ENCODE results near the gene CCNDBP1. TPM values are rescaled to one million over a fixed set of nuclear protein-coding genes. Genes with fewer than 3 reads are reported as not detected.
"Not testable (repeated sequence)": the region's sequence is repeated elsewhere in the genome, so short reads cannot be mapped to it uniquely, and the experiment has no call there.

Gene CCNDBP1
- total and polyA plus RNA-seq, 2 of the 8 experiments (the other 6 are each of a cell fraction or from before 2014, with no cell fraction given) = 23.4 to 29.0 TPM

- H2BK12ac ChIP-seq (ENCODE audit: low read depth, low read length); H3K14ac ChIP-seq (ENCODE audit: insufficient read length); H3K56ac ChIP-seq (replicated peaks; ENCODE audit: insufficient read length, low read depth, low read length); DNase-seq (ENCODE audit: low read depth in 1 of 2, low spot score in 2 of 2); H3K23me2 ChIP-seq (ENCODE audit: low read depth, low read length); H2AK5ac ChIP-seq (ENCODE audit: low read depth, low read length); H3K79me2 ChIP-seq (ENCODE audit: control insufficient read depth in 1 of 2, insufficient read depth in 2 of 2, low read length in 2 of 2); H2BK120ac ChIP-seq (replicated peaks; ENCODE audit: low read depth, low read length); H4K91ac ChIP-seq (replicated peaks; ENCODE audit: insufficient read length, low read length); H2BK20ac ChIP-seq (ENCODE audit: low read length); H3K36me3 ChIP-seq (ENCODE audit: control insufficient read depth in 2 of 4, insufficient read depth in 4 of 4, low read length in 3 of 4); H4K20me1 ChIP-seq (replicated peaks in 1 of 2; ENCODE audit: control insufficient read depth in 1 of 2, insufficient read depth in 2 of 2, low read length in 2 of 2); FAIRE-seq; H2AFZ ChIP-seq (ENCODE audit: low read length); H3K27ac ChIP-seq (ENCODE audit: low read depth, low read length); H3K4me1 ChIP-seq (replicated peaks in 1 of 4; ENCODE audit: control insufficient read depth in 3 of 4, insufficient read depth in 4 of 4, low read length in 3 of 4); H3K4ac ChIP-seq (replicated peaks; ENCODE audit: insufficient read length, low read depth, low read length); H4K5ac ChIP-seq (ENCODE audit: insufficient read length, low read depth, low read length); H3K27me3 ChIP-seq (replicated peaks in 1 of 4; ENCODE audit: control insufficient read depth in 3 of 4, extremely low read depth in 1 of 4, insufficient read depth in 3 of 4, low read length in 3 of 4); H3K18ac ChIP-seq (ENCODE audit: extremely low read depth, low read length); H2BK15ac ChIP-seq (ENCODE audit: low read length); H3K23ac ChIP-seq (ENCODE audit: insufficient read length); H2BK5ac ChIP-seq (ENCODE audit: low read depth, low read length); H3K79me1 ChIP-seq (ENCODE audit: low read depth, low read length); H4K8ac ChIP-seq (ENCODE audit: extremely low read depth, insufficient read depth, low read length); H3K4me3 ChIP-seq (ENCODE audit: extremely low read depth in 1 of 4, insufficient read depth in 2 of 4, low read depth in 3 of 4, low read length in 4 of 4); H3K9me3 ChIP-seq (ENCODE audit: insufficient read depth in 2 of 2, low read depth in 1 of 2, low read length in 1 of 2); H3K9ac ChIP-seq (replicated peaks in 1 of 4; ENCODE audit: extremely low read depth in 1 of 4, low read depth in 3 of 4, low read length in 3 of 4); H3K4me2 ChIP-seq (ENCODE audit: insufficient read depth in 1 of 2, low read depth in 2 of 2, low read length in 2 of 2): not testable (repeated sequence)
- CTCF ChIA-PET (ENCODE audit: partially characterized antibody) = interaction anchor here (2.6 to 3.4 kb wide), 2 partner anchors 11 to 87 kb away, joined by 13 to 14 read pairs; no protein-coding TSS in a partner anchor
- WGBS, 2 experiments (ENCODE audit: extremely low coverage in 1 of 2, insufficient coverage in 1 of 2, insufficient read length in 1 of 2, insufficient replicate concordance in 2 of 2, low coverage in 1 of 2, low lambda C conversion rate in 2 of 2, missing lambda C conversion rate in 1 of 2) = 88% methylated on average over 3 of the region's 3 CpGs; no CpG with 5 or more reads in 1 of the 2 experiments
- POLR2A ChIA-PET (ENCODE audit: partially characterized antibody) = interaction anchor here (1.7 kb wide), 1 partner anchor 17 kb away, joined by 4 read pairs; no protein-coding TSS in a partner anchor
Measured at GRCh38 chr15:43197773-43198172, 12.6 kb downstream of the CCNDBP1 start.

DNA sequence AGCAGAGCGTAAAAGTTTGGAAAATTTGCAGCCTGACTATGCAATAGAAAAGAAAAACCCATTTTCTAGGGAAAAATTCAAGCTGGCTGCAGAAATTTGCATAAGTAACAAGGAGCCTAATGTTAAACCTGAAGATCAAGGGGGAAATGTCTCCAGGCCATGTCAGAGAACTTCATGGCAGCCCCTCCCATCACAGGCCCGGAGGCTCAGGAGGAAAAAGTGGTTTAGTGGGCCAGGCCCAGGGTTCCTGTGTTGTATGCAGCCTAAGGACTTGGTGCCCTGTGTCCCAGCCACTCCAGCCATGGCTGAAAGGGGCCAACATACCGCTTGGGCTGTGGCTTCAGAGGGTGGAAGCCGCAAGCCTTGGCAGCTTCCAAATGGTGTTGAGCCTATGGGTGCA lies 13.4 kb downstream of the CCNDBP1 start:
- H4K5ac ChIP-seq (ENCODE audit: insufficient read length, low read depth, low read length); H2AFZ ChIP-seq (ENCODE audit: low read length); H2BK120ac ChIP-seq (replicated peaks; ENCODE audit: low read depth, low read length); H3K23me2 ChIP-seq (ENCODE audit: low read depth, low read length); DNase-seq (ENCODE audit: low read depth in 1 of 2, low spot score in 2 of 2); FAIRE-seq; H2BK5ac ChIP-seq (ENCODE audit: low read depth, low read length); H2BK20ac ChIP-seq (ENCODE audit: low read length); H3K36me3 ChIP-seq (ENCODE audit: control insufficient read depth in 2 of 4, insufficient read depth in 4 of 4, low read length in 3 of 4); H2BK15ac ChIP-seq (ENCODE audit: low read length); H3K4ac ChIP-seq (replicated peaks; ENCODE audit: insufficient read length, low read depth, low read length); H4K8ac ChIP-seq (ENCODE audit: extremely low read depth, insufficient read depth, low read length); H3K56ac ChIP-seq (replicated peaks; ENCODE audit: insufficient read length, low read depth, low read length); H3K79me2 ChIP-seq (ENCODE audit: control insufficient read depth in 1 of 2, insufficient read depth in 2 of 2, low read length in 2 of 2); H4K91ac ChIP-seq (replicated peaks; ENCODE audit: insufficient read length, low read length); H3K79me1 ChIP-seq (ENCODE audit: low read depth, low read length); H4K20me1 ChIP-seq (replicated peaks in 1 of 2; ENCODE audit: control insufficient read depth in 1 of 2, insufficient read depth in 2 of 2, low read length in 2 of 2); H3K23ac ChIP-seq (ENCODE audit: insufficient read length); H3K4me3 ChIP-seq (ENCODE audit: extremely low read depth in 1 of 4, insufficient read depth in 2 of 4, low read depth in 3 of 4, low read length in 4 of 4); H3K14ac ChIP-seq (ENCODE audit: insufficient read length); H3K4me2 ChIP-seq (ENCODE audit: insufficient read depth in 1 of 2, low read depth in 2 of 2, low read length in 2 of 2); H2AK5ac ChIP-seq (ENCODE audit: low read depth, low read length); H3K9ac ChIP-seq (replicated peaks in 1 of 4; ENCODE audit: extremely low read depth in 1 of 4, low read depth in 3 of 4, low read length in 3 of 4); H3K27me3 ChIP-seq (replicated peaks in 1 of 4; ENCODE audit: control insufficient read depth in 3 of 4, extremely low read depth in 1 of 4, insufficient read depth in 3 of 4, low read length in 3 of 4); H3K18ac ChIP-seq (ENCODE audit: extremely low read depth, low read length); H3K4me1 ChIP-seq (replicated peaks in 1 of 4; ENCODE audit: control insufficient read depth in 3 of 4, insufficient read depth in 4 of 4, low read length in 3 of 4); H2BK12ac ChIP-seq (ENCODE audit: low read depth, low read length); H3K9me3 ChIP-seq (ENCODE audit: insufficient read depth in 2 of 2, low read depth in 1 of 2, low read length in 1 of 2); H3K27ac ChIP-seq (ENCODE audit: low read depth, low read length): not testable (repeated sequence)
- WGBS, 2 experiments (ENCODE audit: extremely low coverage in 1 of 2, insufficient coverage in 1 of 2, insufficient read length in 1 of 2, insufficient replicate concordance in 2 of 2, low coverage in 1 of 2, low lambda C conversion rate in 2 of 2, missing lambda C conversion rate in 1 of 2) = 90% methylated on average over 4 of the region's 4 CpGs; no CpG with 5 or more reads in 1 of the 2 experiments
- POLR2A ChIA-PET (ENCODE audit: partially characterized antibody) = interaction anchor here (0.9 kb wide), 1 partner anchor 18 kb away, joined by 3 read pairs; no protein-coding TSS in a partner anchor
- CTCF ChIA-PET (ENCODE audit: partially characterized antibody) = interaction anchor here (1.0 to 2.3 kb wide), 2 partner anchors 70 to 87 kb away, joined by 3 to 7 read pairs; no protein-coding TSS in a partner anchor

Measured in H1 (cell line).